DMS153 (cell line): ENCODE measurements around the gene CST3.
"Not testable (repeated sequence)": the region's sequence is repeated elsewhere in the genome, so short reads cannot be mapped to it uniquely, and the experiment has no call there.

Experiments used
- DNase-seq: peaks from one replicate; lab custom pipeline; 2025; lab: John Stamatoyannopoulos, UW

Gene CST3

DNA sequence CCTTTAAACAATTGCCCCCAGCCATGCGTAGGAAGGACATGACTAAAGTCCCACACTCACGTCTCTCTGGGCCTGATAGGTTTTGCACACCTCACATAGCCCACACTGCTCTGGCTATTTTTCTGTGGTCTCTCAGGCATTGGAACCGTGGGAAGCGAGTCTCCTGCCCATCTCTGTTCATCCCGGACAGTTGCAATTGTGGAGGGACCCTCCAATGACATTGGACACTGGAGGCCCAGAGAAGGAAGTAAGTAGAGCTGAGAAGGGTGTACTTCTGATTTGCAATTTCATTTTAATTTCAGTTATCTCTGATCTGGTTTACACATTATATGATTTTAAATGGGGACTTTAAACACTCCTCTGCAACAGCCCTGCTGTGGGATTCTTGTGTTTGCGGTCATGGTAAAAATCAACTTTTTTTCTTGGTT is 23.3 kb upstream of the CST3 start:
- DNase-seq, result no peak

DNA sequence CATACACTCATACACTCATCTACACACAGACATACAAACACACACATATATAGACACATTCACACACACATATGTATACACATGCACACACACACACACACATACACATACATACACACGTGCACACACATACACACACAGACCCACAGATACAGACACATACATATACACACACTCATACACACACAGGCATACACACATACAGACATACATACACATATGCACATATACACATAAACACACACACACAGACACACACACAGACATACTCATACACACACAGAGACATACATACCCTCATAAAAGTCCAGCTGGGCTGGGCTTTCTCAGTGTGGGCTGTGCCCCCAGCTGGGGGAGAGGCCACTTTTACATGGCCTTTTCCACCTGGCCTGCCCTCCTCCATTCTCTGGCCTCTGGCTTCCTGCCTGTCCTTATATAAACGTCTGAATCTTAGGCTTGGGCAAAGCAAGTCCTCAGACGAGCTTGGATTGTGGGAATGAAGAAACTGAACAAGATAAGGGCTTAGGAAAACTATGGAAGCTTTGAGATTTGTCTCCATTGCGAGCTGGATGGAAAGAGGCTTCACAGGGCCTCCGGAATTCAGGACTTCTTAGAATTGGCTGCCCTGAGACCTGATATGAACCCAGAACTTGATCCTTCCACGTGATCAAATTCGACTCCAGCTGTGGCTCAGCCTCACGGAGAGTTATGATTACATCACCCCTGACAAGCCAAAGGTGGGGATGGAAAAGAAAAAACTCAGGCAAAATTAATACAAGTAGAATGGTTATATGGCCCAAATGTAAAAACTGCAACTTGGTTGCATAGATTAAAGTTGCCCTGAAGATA is 22.5 kb upstream of the CST3 start:
- no peak for DNase-seq

DNA sequence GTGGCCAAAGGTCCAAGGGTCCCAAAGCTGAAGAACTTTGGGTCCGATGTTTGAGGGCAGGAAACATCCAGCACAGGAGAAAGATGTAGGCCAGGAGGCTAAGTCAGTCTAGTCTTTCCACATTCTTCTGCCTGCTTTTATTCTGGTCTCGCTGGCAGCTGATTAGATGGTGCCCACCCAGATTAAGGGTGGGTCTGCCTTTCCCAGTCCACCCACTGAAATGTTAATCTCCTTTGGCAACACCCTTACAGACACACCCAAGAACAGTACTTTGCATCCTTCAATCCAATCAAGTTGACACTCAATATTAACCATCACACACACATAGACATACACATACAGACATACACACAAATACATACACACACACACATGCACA is 21.8 kb upstream of the CST3 start:
- DNase-seq, result not testable (repeated sequence)

DNA sequence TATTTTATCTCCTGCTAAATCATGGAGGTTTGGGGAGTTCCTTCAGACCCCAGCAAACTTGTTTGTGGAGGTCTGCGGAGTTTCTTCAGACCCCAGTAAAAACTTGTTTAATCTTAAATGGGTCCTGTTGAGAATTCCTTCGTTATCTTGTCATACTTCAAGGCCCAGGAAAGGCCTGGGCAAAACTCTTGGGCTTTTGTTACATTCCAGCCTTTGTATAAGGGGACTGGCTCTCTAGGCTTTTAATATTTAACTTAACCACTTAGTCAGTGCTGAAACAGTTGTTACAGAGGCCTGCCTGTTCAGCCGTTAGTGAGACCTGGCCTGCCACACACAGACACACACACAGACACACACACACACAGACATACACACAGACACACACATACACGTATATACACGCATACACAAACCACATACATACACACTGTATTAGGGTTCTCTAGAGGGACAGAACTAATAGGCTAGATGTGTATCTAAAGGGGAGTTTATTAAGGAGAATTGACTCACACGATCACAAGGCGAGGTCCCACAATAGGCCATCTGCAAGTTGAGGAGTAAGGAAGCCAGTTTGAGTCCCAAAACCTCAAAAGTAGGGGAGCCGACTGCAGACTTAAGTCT is 21.3 kb upstream of the CST3 start:
- no peak for DNase-seq

DNA sequence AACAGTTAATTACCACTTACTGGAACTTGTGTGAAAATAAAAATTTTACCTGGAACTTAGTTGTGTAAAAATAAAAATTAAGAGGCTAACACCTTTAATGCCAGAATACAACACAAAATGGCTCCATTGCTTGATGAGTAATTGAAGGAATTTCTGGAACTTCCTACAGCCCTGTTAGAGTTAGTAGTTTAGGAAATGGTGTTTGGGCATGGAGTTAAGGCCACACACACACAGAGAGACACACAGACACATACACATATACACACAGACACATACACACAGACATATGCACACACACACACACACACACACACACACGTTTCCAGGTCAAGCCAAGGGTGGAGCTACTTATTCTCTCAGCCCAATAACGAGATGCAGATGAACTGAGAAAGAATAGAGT is 20.6 kb upstream of the CST3 start:
- no peak for DNase-seq

DNA sequence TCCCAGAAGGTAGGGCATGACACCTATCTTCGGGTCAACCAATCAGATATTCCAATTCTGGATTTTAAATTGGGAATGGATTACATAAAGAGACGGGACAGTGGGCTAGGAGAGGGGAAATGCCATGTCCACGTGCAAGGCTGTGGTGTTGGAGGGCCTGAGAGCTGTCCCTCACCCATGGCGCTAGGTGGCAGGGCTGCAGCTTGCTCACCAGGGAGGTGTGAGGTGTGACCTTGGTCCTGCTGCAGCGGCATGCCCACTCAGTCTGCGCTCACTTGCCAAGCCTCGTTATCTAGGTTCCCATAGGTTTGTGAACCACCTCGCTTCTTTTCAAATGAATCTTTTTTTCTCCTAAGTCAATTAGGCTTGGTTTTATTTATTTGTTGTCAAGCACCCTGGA is 19.4 kb upstream of the CST3 start:
- no peak for DNase-seq

DNA sequence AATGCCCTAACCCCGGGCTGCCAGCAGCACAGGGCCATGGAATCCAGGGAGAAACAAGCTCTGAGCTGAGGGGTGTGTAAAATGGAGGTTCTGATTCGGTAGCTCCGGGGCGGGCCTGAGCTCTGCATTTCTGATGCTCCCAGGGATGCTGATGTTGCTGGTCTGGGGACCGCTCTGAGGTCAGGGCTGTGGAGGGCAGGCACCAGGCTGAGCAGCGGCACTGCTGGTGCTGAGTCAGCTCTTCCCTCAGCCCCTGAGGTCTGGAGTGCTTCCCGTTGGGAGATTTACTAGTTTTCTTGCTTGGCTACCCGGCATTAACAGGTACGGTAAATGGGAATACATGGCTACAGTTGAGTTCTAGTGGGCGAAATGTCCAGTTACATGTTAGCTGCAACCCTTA is 18.6 kb upstream of the CST3 start:
- no peak for DNase-seq

DNA sequence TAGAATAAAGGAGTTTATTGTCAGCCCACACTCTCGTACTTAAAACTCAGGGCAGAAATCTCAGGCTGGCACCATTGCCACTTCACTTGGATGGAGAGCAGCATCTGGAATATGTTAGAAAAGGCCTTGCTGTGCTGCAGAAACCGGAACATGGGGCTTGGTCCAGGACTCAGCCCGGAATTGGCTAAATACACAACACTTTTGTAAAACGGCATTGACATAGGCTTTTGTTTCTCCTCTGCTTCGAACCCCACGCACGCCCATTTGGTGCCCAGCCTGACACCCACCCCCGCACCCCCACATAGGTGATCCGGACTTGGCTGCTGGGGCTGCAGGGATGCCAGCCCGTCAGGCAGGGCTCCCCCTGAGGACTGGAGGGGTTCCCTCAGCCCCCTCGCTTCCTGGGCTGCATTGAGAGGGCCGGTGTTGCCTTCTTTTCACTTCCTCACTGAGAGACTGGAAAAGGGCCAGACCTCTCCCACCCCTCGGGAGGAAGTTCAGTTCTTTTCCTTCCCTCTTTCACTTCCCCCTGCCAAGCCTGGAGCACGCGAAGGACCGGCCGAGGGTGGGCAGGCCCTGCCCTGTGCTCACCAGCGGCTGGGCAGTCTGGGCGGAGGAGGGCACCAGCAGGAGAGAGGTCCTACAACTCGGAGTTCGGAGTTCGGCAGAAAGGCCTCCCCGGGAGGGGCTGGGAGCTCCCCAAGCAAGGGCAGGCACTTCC is 17.9 kb upstream of the CST3 start:
- no peak for DNase-seq

DNA sequence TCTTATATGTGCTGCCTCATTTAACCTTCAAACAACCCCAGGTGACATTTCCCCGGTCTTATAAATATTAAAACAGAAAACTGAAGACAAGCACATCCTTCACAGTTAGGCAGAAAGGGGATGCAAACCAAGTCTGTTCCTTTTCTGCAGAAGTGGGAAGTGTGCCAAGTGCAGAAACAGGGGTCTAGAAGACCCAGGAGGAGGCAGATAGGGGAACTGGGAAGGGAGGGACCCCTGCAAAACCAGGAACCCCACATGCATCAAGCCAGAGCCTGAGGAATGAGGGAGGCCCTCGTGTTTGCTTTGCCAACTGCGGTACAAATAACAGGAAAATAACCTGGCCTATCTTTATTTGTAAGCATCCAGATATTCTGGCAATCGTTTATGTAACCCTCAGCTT is 17.0 kb upstream of the CST3 start:
- no peak for DNase-seq

DNA sequence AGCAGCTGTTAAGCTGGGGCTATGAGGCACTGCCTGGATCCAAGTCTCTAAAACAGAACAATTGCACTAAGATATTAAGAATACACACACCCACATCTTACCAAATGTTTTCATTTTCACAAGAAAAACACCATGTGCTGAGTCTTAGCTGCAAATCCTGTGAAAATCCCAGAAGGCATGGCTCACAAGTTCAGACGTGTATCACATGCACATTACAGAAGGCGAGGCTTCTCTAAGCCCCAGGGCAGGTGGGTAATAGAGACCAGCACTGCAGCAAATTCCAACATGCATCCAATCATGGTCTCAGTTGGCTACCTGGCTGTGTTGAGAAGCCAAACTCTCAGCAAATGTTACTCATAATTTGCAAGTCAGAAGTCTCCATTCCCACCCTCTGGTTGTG is 16.2 kb upstream of the CST3 start:
- no peak for DNase-seq

DNA sequence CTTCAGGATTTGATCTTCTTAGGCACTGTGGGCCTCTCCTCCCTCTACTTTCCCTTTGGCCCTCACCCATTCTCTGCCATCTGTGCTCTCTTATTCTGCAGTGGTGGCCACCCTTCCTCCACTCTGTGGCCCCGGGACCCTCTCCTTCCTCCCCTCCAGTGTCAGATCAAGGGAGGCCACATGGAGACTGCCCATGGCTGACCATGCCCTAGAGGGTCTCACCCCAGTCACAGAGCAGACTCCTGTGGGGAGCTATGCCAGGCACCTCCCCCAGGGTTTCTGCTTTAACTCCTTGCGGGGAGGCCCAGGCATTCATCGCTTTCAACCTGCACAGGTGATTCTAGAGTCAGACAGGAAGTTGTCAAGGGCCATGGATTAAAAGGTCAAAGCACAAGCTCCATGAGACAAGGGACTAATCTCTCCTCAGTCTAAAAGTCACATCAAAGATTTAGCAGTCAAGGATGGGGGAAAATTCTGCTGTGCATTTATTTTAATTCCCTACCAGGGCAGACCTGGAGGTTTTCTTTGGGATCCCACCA is 15.7 kb upstream of the CST3 start:
- no peak for DNase-seq

DNA sequence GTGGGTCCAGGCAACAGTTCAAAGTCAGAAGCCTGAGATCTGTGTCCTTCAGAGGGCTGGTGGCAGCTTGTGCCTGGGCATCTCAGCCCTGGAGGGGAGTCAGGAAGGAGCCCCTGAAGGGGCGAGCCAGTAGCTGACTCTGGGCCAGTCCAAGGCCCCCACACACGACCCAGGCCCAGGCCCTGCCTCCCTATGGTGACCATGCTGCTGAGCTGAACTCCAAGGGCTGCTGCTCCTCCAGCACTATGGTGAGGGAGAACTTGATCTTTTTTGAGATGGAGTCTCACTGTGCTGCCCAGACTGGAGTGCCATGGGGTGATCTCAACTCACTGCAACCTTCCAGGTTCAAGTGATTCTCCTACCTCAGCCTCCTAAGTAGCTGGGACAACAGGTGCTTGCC is 15.2 kb upstream of the CST3 start:
- DNase-seq, result no peak

DNA sequence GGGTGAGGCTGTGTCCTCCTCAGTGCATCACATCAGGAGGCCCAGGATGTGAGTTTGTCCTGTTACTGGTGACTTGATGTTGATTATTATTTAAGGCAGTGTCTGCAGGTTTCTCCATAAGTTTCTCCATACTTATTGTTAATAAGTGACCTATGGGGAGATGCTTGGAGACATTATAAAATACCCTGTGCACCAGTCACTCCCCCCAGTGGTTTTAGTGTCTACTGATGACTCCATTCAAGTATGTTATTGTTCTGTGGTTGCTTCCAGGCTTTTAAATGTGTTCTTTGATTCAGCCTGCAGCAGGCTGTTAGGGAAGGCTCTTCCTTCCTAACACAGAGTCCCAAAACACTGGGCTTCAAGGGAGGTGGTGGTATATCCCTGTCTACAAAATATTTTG is 14.6 kb upstream of the CST3 start:
- no peak for DNase-seq

DNA sequence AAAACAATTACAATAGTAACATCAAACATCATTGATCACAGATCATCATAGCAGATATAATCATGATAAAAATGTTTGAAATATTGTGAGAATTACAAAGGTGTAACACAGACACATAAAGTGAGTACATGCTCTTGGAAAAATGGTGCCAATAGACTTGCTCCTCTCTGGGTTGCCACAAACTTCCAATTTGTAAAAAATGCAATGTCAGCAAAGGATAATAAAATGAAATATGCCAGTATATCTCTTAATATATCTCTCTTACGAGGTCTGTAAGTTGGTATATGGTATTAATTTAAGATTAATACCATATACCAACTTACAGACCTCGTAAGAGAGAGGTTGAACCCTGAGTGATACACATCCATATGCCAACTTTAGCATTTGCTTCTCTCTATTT is 13.4 kb upstream of the CST3 start:
- no peak for DNase-seq

DNA sequence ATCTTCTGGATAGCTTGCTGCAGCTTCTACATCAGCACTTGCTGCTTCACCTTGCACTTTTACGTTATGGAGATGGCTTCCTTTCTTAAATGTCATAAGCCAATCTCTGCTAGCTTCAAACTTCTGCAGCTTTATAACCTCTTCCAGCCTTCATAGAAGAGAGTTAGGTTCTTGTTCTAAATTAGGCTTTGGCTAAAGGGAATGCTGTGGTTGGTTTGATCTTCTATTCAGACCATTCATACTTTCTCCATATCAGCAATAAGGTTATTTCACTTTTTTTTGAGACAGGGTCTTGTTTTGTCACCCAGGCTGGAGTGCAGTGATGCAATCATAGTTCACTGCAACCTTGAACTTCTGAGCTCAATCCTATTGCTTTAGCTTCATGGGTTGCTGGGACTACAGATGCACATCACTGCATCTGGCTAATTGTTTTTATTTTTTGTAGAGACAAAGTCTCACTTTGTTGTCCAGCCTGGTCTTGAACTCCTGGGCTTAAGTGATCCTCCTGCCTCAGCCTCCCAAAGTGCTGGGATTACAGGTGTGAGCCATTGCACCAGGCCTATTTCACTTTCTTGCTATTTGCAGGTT is 12.2 kb upstream of the CST3 start:
- DNase-seq, result no peak

DNA sequence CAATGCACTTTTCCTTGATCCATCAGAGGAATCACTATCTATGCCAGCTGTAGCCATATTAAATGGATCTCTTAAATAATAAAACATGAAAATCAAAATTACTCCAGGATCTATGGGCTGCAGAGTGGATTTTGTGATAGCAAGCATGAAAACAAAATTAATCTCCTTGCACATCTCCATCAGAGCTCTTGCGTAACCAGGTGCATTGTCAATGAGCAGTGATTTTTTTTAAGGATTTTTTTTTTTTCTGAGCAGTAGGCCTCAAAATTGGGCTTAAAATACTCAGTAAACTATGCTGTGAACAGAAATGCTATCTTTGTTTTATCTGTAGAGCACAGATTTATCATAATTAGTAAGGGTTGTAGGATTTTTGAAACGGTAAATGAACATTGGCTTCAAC is 11.5 kb upstream of the CST3 start:
- no peak for DNase-seq

DNA sequence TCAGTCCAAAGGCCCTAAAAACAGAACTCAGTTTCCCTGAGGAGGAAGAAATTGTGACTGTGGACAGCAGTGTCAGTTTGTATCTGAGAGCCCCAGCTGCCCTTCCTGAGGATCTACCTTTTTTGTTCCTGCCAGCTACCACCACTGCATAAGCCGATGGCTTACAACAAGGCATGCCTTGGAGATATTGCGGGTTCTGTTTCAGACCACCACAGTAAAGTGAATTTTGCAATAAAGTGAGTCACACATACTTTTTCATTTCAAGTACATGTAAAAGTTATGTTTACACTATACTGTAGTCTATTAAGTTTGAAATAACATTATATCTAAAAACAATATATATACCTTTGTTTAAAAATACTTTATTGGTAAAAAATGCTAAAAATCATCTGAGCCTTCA is 9.6 kb upstream of the CST3 start:
- no peak for DNase-seq

DNA sequence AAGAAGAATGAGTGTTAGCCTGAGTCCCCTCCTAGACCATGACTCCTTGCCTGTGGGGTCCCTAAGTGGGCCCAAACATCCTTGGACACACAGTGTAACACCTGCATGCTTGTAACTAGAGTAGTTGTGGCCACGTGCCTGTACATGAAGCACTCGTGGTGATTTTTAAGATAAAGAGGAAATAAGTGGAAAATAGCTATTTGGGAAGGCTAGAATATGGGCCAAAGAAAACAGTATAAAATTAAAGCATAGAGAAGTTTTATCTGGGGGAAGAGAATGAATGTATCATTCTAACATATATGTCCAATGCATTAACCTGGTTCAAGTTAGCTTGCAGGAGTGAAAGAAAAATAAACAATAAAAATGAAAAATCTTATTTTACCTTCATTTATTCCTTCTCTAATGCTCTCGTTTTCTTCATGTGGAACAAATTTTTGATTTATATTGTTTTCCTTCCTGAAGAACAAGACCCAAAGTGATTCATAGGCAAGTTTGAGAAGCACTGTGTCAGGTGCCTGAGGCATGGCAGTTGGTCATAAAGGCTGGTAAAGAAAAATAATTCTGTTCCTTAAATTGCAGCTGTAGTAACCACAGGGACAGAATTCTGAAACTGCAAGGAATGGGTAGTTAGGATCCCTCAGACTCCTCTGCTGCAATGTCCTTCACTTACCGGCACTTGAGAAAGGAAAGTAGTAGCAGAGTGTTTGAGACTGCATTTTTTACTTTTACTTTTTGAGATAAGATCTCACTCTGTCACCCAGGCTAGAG is 8.5 kb upstream of the CST3 start:
- no peak for DNase-seq

DNA sequence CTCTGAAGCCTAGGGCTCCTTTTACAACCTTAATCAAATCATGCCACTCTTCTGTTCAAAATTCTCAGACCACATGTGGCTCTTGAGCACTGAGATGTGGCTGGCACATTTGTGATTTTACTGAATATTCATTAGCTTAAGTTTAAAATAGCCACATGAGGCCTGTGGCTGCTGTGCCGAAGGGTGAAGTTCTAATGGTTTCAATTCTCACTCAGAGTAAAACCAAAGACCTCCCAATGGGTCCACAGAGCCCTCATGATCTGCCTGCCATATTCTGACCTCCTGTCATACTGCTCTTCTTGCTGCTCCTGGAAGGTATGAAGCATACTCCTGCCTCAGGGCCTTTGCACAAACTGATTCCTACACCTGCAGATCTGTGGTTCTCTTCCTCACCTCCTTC is 7.8 kb upstream of the CST3 start:
- no peak for DNase-seq

DNA sequence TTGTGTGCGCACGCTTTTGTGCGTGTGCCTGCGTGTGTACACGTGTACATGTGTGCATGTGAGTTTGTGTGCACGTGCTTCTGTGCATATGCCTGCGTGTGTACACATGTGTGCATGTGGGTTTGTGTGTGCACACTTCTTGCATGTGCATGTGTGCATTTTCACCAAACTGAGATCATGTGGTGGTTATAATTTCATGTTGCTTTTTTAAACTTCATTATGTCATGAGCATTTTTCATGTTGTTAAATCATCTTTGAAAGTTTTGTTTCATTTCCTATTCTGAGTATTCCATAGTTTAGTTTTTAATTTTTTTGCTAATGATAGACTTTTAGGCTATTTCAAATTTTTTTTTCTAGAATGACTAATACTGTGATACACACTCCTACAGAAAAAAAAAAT is 6.4 kb upstream of the CST3 start:
- DNase-seq, result no peak

DNA sequence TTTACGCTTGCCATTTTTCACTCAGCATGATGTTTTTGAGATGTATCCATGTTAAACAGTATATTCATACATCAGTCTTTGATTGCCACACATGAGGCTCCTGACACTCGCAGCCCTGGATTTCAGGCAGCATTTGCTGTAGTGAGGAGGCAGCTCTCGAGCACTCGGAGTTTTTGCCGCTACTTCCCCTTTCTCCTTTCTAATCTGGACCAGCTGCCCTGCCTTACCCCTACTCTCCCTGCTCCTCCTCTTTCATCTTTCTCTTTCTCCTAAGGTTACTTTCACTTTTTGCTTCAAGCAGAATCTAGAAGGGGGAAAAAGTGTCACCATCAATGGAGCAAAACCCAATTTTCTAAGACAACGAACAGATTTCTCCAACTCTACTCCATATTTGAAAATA is 5.9 kb upstream of the CST3 start:
- DNase-seq, result no peak
